Activated CD8-positive, alpha-beta memory T cell treated with anti-CD3 and anti-CD28 coated beads, Interleukin-2, amount 50 U/mL, for 48 hours (primary cell): ENCODE measurements around the gene SLC44A5.
"Not testable (repeated sequence)": the region's sequence is repeated elsewhere in the genome, so short reads cannot be mapped to it uniquely, and the experiment has no call there.

Experiments
- DNase-seq: peaks from one replicate; pipeline ENCODE4 v3.0.0-alpha.2; 2020

Gene SLC44A5

DNA sequence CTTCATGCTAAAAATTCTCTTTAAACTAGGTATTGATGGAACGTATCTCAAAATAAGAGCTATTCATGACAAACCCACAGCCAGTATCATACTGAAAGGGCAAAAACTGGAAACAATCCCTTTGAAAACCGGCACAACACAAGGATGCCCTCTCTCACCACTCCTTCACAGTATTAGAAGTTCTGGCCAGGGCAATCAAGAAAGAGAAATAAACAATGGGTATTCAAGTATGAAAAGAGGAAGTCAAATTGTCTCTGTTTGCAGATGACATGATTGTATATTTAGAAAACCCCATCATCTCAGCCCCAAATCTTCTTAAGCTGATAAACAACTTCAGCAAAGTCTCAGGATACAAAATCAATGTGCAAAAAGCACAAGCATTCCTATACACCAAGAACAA is 349.0 kb downstream of the SLC44A5 start:
- not testable (repeated sequence) for DNase-seq

DNA sequence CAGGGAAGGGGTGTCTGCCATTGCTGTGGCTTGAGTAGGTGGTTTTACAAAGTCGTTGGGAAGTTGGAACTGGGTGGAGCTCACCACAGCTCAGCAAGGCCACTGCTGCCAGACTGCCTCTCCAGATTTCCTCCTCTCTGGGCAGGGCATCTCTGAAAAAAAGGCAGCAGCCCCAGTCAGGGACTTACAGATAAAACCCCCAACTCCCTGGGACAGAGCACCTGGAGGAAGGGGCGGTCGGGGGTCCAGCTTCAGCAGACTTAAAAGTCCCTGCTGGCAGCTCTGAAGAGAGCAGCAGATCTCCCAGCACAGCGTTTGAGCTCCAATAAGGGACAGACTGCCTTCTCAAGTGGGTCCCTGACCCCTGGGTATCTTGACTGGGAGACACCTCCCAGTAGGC is 352.6 kb downstream of the SLC44A5 start:
- DNase-seq: no peak

DNA sequence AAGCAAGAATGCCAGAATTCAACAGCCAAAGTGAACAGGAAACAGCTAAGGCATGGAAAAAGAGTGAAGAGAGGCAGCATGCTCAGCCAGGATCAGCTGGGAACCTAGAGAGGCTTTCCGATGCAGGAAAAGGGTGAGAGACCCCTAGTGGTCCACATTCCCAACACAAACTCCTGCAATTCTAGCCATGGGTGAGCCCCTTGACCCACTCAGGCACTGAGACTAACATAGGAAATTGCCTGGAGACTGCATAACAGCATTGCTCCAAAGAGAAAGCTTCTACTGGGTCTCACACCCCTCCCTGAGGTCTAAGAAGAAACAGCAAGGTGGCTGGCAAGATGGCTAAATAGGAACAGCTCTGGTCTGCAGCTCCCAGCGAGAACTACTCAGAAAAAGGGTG is 353.5 kb downstream of the SLC44A5 start:
- DNase-seq: no peak

DNA sequence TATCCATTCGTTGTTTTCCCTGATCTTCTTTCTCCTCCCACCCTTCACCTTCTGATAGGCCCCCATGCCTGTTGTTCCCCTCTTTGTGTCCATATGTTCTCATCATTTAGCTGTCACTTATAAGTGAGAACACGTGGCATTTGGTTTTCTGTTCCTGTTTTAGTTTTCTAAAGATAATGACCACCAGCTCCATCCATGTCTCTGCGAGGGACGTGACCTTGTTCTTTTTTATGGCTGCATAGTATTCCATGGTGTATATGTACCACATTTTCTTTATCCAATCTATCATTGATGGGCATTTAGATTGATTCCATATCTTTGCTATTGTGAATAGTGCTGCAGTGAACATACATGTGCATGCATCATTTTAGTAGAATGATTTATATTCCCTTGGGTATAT is 360.8 kb downstream of the SLC44A5 start:
- not testable (repeated sequence) for DNase-seq

DNA sequence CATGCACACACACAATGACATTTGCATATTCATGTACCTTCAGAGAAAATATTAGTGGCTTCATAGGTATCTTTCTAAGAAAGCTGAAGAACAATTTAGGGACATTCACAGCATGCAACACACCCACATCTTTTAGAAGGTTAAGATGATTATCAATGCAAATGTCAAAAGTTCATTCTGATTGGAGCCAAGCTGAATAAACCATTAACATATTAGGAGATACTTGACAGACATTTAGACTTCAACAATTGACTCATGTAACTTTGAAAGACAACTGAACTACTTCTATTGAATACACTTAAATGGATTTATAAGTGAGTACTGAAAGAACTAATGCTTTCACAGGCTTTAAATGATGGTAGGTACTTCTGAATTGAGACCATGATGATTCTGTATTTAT is 365.7 kb downstream of the SLC44A5 start:
- DNase-seq: no peak

DNA sequence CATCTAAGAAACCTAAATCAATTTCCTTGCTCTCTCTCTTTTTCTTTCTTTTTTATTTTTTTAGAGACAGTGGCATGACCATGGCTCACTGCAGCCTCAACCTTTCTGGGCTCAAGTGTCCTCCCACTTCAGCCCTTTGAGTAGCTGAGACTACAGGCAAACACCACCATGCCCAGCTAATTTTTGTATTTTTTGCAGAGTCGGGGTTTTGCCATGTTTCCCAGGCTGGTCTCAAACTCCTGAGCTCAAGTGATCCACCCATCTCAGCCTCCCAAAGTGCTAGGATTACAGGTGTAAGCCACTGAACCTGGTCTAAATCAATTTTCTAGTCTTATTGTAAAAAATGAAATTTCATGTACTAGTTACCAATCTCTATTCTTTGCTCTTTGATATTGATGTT is 367.8 kb downstream of the SLC44A5 start:
- no peak for DNase-seq

DNA sequence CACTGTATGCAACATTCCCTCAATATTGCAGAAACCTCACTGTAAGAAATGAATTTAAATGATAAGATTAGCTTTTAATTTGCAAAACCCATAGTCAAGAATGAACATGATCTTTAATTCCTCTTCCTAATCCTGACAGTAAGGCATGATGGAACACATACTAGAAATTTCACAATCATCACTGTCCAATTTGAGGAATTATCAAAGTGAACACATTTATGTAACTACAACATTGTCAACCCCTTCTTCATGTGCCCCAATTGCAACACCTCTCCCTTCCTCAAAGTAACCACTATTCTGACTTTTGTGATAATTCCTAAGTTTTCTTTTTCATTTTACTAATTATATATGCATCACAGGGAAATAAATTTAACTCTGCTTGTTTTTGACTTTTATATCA is 373.6 kb downstream of the SLC44A5 start:
- no peak for DNase-seq

DNA sequence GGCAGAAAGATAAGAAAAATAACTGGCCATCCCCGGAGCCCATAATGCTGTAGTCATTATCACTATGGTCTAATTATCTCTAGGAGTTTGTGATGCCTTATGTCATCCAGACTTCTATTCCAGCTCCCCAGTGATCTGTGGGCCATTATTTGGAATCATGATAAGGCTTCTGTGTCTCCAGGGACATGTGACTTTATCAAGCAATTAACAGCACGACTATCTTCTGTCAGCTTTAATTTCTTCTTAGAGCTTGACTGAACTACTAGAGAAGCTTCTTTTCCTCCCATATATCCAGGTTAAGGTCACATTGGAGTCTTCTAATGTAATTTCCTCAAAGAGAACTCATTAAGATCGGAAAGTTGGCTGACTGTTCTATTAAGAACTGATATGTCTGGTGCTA is 376.4 kb downstream of the SLC44A5 start:
- no peak for DNase-seq

DNA sequence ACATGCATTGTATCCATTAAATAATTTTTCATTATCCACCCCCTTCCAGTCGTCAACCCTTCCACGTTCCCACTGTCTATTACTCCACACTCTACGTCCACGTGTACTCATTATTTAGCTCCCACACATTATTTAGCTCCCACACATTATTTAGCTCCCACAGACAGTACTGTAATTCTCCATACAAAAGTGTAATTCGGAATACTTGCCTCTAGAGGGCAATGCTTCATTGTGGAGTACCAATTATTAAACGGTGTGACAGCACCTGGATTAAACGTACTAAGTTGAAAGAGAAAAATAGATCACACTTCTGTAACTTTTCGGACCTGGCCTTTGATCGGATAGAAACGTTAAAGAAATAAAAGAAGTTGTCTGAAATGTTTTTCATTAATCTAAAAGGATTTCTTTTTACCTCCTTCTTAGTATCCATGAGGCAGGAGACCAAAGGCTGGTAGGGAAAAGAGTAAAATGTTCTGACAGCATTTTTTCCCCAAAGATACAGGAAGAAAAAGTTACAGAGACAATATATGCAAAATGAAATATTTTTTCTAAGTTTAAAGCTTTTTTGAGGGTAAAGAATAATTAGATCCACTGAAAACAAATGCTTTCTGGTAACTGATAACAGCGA is 377.5 kb downstream of the SLC44A5 start:
- no peak for DNase-seq

DNA sequence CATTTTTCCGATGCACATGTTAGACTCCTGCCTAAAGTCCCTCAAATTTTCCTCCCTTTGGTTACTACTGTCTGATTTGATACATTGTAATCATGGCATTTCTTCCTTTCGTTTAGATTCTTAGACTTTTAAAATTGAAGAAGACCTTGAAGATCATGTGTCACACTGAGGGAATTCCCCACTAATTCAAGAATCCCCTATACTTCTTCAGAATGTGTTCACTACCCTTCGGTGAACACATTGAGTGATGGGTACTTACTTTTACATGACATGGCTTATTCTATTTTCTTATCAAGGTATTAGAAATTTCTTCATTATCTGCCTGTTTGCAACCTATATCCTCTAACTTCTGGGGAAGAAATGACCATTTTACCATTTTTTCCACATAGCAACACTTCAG is 390.8 kb downstream of the SLC44A5 start:
- no peak for DNase-seq

DNA sequence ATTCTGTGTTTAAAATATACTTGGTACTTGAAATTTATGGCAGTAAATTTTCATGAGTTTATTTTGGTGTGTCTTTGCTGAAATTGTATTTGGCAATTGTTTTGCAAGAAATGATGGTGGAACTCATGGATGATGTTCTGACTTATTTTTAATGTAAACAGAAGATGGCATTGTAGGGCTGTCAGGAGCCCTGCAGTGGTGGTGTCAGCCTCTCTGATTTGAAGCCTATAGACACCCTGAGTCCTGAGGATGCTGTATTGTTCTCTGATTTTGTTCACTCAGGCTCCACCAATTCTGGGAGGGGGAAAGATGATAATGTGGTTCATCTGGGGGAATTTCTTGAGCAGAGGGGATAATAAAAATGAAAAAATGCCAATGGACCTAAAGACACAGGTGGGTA is 396.9 kb downstream of the SLC44A5 start:
- no peak for DNase-seq

DNA sequence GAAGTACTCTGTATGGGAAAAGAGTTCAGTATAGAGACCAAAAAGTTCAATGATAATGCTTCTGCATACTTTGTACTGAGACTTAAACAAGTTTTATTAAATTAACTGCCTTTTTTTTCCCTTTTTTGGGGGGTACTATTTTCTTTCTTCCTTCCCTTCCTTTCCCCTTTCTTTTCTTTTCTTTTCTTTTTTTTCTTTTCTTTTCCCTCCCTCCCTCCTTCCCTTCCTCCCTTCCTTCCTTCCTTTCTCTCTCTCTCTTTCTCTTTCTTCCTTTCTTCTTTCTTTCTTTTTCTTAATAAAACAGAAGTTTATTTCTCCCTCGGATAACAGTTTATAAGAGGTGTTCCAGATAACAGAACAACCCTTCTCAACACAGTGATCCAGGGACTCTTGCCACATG is 399.3 kb downstream of the SLC44A5 start:
- DNase-seq: no peak

DNA sequence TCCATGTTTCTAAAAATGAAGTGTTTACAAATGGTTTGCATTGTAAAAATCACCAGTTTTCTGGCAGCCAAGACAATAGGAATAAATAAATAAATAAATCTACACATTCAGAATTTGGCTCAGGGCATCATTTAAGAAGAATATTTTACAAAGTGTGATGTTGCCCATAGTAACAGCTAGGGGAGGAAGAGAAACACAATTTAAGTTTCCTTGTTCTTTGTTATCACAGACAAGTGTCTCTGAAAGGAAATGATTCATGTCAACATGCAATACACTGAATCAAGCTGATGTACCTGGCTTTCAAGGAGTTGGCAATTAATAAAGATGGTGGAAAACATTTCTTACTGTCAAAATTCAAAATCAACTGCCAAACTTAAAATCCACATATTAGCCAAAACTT is 402.1 kb downstream of the SLC44A5 start:
- no peak for DNase-seq

DNA sequence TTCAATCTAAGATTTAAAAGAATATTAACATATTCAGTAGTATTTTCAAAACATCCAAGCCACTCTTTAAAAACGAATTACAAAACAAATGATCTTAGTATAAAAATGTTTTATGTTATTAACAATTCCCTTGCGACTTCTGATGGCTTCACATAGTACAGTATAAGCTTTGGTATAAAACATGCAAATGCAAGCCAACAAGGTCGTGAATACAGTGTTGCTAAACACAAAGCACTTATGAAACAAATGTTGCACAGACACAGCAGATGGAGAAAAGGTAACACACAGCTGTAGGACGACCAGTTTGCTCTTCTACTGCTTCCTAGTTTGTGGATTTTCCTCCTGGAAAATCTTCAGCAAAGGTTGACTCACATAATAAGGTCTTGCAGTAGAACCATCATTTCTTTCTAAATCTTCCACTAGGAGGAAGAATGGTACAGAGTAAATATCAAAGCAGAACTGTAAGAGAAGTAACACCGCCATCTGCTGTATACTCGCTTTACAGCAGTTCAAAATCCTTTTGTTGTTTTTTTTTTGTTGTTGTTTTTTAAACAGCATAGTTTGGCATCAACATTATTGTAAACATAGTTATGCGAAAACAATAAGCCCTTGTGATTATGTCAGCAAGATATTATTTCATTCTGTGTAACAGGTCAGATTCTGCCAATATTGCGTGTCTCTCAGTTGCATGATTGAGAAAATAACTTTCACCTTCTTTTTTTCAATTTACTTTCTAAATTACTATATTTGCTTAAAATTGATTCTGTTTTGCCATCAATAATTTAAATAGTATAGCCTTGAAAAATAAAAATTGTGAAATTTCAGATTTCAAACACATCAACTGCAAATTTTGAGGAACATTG is 407.3 kb downstream of the SLC44A5 start:
- no peak for DNase-seq

DNA sequence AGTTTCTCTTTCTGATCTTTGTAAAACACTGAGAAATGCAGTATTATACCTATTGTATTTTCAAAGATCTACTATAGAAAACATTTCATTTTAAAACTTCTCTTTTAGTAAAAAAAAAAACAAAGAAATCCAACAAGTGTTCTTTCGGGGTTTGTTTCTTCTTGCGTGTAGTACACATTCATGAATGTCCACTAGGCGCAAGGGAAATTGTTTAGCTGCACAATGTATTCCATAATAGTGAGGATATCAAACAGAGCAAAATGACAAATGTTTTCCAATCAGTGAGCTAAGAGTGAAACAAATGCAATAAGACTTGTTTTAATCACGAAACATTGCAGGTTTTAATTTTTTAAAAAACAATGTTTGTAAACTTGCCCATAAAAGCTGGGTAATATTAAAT is 408.2 kb downstream of the SLC44A5 start:
- no peak for DNase-seq

DNA sequence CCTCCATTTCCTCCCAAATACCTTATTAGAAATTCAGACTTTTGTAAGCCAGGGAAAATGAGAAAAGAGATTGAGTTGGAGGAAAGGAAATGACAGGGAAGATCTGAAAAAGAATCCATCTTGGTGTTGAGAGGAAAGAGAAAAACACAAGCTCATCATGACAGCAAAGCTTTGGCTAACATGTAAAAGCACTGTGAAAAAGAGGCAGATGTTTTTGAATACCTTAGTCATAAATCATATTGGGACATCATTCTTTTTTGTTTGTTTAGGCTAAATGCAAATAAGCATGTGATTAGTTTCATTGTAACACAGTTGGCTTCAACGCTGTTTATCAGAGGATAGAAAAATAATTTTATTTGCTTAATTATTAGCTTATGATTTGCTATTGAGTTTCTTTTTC is 412.2 kb downstream of the SLC44A5 start:
- no peak for DNase-seq

DNA sequence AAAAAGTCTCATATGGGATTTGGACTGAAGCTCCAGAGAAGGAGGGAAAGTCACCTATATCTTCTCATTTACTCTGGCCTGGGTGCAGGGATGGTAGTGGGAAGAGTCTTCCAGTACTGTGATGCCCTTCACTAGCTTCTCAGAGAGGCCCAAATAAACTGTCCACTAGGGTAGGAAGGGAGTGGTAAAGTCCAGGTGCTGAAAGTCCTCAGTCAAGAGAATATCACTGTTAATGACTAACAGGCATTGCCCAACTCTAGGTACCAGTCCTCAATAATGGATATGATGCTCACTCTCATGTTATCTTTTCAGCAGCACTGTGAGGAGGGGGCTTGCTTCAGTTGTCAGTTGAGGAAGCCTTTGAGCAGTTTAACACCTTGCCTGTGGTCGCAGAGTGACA is 412.8 kb downstream of the SLC44A5 start:
- DNase-seq: no peak

DNA sequence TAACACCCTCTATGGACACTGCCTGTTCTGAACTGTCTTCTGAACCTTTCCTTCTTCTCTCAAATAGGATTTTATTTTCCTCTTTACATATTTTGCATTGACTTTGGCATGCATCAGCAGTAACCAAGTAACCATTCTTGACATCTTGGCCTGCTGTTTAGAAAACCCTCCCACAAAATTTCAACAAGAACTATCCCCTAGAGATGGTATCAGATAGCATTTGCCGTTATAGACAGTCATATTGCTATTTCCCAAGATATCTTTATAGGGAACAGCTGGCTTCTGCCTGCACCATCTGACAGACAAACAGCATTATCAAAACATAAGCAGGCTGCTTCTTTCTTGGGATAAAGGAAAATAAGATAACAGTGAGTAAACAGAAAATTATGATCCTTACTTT is 422.0 kb downstream of the SLC44A5 start:
- no peak for DNase-seq

DNA sequence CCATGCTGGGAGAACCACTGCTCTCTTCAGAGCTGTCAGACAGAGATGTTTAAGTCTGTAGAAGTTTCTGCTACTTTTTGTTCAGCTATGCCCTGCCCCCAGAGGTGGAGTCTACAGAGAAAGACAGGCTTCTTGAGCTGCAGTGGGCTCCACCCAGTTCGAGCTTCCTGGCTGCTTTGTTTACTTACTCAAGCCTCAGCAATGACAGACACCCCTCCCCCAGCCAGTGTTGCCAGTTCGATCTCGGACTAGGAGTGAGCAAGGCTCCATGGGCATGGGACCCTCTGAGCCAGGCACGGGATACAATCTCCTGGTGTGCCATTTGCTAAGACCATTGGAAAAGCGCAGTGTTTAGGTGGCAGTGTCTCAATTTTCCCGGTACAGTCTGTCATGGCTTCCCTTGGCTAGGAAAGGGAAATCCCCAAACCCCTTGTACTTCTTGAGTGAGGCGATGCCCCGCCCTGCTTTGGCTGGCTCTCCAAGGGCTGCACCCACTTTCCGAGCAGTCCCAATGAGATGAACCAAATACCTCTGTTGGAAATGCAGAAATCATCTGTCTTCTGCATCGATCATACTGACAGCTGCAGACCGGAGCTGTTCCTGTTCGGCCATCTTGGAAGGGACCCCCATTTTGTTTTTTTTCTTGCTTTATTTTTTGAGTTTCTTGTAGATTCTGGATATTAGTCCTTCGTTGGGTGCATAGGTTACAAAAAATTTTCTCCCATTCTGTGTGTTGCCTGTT is 429.5 kb downstream of the SLC44A5 start:
- DNase-seq: not testable (repeated sequence)

DNA sequence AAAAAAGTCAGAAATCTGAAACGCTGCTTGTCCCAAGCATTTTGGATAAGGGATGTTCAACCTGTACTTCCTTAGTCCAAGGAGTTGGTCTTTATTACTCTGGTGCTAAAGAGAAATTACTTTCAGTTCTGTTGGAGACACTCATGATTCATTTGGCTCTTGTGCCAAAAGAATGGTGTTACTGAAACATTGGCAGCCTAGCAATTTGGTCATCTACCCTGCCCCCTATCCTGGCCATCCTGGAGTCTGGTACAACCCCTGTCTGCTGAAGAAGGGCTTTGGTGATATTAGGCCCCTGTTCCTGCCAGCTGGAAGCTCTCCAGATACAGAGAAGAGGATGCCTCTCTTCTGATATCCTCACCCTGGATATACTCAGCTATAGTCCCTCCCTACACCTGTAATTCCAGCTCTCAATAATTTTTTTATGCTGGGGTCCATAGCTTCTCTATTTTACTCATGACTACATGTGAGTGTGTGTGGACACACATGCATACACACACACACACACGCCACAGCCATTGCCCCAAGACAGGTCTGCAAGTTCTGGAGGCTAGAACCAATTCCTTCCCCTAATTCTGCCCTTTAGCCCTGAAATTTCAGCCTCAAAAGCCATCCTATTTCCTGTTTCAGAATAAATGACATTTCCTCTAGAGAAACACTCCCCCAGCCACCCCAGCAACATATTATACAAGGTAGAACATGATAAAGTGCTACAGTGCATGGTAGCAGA is 436.7 kb downstream of the SLC44A5 start:
- no peak for DNase-seq

DNA sequence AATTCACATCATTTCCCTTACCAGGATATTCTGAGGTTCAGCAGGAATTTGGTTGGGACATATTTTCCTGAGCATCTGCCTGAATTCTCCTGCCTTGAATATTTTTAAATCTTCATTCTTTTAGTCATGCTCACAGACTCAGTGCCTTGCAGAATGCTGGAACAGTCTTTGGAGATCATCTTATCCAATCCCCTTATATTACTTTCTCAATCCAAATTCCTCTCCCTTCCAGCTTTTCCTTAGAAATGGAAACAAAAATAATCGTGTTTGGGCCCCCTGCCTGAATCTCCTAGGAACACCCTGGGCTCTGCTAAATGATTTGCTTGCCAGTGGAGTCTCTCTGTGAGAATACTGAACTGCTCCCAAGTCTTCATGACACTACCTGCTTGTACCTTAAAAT is 438.4 kb downstream of the SLC44A5 start:
- no peak for DNase-seq

DNA sequence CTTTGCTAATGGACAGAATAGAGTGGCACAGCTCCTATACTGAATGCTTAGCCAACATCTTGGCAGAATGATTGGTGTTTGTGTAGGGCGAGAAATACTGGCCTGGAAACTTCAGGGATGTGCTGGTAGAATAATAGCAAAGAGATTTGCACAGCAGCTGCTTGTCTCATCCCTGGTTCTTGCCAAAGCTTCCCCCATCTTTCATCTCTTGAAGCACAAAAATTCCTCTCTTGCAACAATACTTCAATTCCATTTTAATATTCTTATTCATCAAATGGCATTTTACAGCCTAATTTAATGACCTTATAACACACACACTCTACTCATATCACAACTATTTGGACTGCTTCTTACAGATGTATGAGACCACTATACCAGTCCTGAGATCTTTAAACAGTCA is 439.0 kb downstream of the SLC44A5 start:
- no peak for DNase-seq

DNA sequence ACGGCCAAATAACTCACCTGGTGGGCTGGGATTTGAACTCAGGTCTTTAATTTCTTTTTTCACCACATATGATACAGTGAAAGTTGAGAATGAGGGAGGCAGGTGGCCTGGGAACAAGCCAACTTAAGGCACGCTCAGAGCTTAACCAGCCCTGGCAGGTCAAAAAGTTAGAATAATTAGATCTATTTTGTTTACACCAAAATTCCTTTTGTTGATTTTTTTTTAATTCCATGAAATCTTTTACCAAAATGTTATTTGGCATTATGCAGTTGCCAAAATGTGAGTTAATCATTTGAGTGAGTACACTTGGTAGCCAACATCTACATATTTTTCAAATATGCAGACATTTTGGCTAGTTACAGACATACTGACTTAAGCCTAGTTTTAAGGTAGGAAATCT is 439.9 kb downstream of the SLC44A5 start:
- no peak for DNase-seq
